Neutrophil (primary cell): ENCODE data around the gene TSPAN5.

Experiments used
- H3K27ac ChIP-seq: fragments of 200-600 bp; sonication (generic); 2 replicates; pipeline ENCODE4 v1.5.1; 2016; ENCODE audit warnings: mild to moderate bottlenecking, moderate library complexity
- H3K27me3 ChIP-seq: fragments of 200-600 bp; sonication (generic); 2 replicates; pipeline ENCODE4 v1.6.0; 2016; ENCODE audit warnings: mild to moderate bottlenecking
- H3K36me3 ChIP-seq: fragments of 200-600 bp; sonication (generic); 2 replicates; pipeline ENCODE4 v1.5.1; 2017
- H3K4me1 ChIP-seq, 2 experiments: fragments of 200-600 bp in 1 of 2; sonication (generic) in 1 of 2; 1 replicate in 1 of 2; 2 replicates in 1 of 2; pipeline versions ENCODE4 v1.5.1 to v1.6.1; 2013 to 2016; ENCODE audit warnings: low read depth in 1 of 2, low read length in 1 of 2, mild to moderate bottlenecking in 1 of 2, moderate library complexity in 1 of 2; ENCODE audit not compliant: control insufficient read depth in 1 of 2, insufficient read depth in 1 of 2
- H3K4me3 ChIP-seq, 2 experiments: fragments of 200-600 bp in 1 of 2; sonication (generic) in 1 of 2; 1 replicate in 1 of 2; 2 replicates in 1 of 2; pipeline ENCODE4 v1.5.1; 2013 to 2016; ENCODE audit warnings: low read depth in 1 of 2, low read length in 1 of 2, mild to moderate bottlenecking in 1 of 2, moderate library complexity in 1 of 2
- H3K9me3 ChIP-seq: fragments of 200-600 bp; sonication (generic); 2 replicates; pipeline ENCODE4 v1.5.1; 2016
- TF ChIP-seq, protein P1 (sequence below): fragments of 200-600 bp; sonication (generic); IDR thresholded peaks from 2 replicates; pipeline ENCODE4 v1.5.1; 2016; ENCODE audit warnings: antibody characterized with exemption

Gene TSPAN5

DNA sequence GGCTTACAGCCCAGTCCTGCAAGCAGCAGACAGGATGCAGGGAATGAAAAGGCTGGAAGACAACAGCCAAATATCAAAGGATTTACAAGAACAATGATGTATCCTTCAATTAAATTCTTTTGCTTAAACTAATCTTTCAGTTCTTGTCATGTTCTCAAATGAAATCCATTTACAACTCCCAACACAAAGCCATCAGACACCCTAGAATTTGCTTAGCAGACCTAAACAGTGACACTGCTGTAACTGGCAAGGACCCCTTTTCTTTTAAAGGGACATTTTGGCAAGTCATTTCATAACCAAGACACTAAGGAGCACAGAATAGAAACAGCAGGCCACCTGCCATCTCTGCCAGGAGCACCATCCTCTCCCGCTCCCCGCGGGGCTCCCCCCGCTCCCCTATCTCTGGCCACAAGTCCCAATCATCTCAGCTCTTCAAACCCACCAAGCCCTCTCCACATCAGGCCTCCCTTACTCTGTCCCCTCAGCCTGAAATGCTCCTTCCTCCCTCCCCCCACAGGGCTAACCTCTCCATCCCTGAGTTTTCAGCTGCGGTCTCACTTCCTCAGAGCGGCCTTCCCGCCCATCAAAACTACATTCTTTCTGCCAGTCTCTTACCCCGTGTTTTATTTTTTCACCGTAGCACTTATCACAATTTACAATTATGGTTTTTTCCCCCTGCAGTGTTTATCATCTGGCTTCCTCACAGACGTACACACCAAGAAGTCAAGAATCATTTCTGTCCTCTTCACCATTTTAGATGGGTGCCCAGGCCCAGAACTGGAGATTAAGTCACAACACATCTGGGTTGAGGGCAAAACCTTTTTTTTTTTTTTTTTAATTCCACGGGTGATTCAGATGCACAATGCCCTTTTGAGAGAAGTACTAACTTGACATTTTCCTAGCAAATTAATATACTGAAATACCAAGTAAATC lies 45.8 kb downstream of the TSPAN5 start:
- H3K4me1 ChIP-seq, result no peaks in the 10 kb centered on the region
- TF ChIP-seq, protein P1, sequence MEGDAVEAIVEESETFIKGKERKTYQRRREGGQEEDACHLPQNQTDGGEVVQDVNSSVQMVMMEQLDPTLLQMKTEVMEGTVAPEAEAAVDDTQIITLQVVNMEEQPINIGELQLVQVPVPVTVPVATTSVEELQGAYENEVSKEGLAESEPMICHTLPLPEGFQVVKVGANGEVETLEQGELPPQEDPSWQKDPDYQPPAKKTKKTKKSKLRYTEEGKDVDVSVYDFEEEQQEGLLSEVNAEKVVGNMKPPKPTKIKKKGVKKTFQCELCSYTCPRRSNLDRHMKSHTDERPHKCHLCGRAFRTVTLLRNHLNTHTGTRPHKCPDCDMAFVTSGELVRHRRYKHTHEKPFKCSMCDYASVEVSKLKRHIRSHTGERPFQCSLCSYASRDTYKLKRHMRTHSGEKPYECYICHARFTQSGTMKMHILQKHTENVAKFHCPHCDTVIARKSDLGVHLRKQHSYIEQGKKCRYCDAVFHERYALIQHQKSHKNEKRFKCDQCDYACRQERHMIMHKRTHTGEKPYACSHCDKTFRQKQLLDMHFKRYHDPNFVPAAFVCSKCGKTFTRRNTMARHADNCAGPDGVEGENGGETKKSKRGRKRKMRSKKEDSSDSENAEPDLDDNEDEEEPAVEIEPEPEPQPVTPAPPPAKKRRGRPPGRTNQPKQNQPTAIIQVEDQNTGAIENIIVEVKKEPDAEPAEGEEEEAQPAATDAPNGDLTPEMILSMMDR, result no peak

DNA sequence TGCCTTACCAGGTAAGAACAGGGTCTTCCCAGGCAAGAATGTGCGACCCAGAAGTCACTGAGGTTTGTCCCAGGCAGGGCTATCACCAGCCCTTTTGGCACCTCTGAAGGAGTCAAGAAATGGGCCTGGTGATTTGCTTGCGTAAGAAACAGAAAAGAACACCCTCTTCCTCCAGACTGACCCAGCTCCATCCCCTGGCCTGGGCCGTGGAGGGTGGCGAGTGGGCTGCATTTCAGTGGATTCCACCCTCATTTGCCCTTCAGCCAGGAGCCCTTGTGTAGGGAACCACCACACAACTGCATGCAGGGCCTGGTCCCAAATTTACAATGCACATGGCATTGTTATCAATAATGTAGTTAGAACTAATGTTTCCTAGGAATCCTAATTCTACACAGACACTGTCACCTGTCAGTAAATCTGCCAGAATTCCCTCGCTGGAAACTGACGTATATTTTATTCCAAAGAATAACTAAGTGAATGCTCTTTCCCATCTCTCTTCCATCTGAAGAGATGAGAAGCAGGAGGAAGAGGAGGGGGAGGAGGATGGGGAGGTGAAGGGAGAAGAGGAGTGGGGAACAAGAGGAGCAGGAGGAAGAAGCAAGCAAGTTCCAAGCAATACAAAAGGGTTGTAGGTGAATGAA lies 46.6 kb downstream of the TSPAN5 start:
- Histone ChIP-seq H3K27me3 (no peaks in the 10 kb centered on the region), H3K36me3 (no peaks in the 10 kb centered on the region), H3K9me3 (no peaks in the 10 kb centered on the region), H3K4me1 (no peaks in the 10 kb centered on the region), H3K4me3 (no peak overlapping the region), H3K27ac (no peak overlapping the region)
- TF ChIP-seq, protein P1, result no peak

More for the DNA sequence above, 45.8 kb downstream of the TSPAN5 start:
- Histone ChIP-seq H3K4me3 (no peak overlapping the region), H3K27me3 (no peaks in the 10 kb centered on the region), H3K27ac (no peak overlapping the region), H3K9me3 (no peaks in the 10 kb centered on the region), H3K36me3 (no peaks in the 10 kb centered on the region)

DNA sequence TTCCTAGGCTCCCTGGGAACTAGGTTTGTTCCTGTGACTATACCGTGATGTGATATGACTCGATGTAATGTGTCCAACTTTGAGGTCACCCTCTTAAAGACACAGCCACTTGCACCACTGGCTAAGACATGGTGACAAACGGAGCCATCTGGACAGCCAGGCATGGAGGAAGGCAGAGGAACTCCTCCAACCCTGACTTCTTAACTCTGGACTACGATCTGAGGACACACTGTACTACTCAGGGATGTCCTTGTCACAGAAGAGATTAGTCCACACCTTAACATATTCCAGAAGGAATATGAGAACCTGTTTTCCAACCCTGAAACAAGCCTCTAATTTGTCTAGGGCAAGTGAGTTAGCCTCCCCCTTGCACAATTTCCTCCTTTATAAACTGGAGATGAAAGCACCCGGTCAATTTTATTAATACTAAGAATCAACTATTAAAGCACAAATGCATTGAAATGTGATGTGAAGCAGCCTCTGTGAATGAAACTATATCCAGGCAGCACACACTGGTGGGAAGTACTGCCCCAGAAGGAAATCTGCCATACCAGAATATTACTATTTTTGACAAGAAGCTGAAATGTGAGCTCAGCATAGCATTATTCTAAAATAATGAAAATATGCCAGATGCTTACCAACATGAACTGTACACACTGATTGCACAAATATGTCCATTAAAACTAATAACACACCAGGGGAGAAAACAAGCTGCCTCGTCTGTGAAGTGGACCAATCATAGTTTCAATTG lies 47.3 kb downstream of the TSPAN5 start:
- Histone ChIP-seq H3K4me1 (no peaks in the 10 kb centered on the region), H3K27ac (no peak overlapping the region)

DNA sequence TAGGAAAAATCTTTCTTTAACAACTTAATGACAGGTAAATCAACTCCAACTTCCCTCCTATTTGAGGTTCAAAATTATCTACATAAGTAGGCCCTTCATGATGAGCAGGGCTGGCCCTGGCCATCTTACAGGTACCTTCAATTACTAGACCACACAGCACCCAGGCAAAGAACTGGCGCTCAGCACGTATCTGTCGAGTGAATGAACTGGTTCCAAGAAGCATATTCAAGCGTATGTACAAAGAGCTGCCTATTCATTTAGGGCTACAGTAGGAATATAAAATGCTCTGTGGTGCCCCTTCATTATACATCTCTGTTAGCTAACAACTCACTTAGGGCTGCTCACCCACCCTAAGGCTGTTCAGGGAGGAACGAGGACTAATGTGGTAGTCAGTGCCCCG lies 48.0 kb downstream of the TSPAN5 start:
- Histone ChIP-seq H3K4me3 (no peak overlapping the region), H3K4me1 (no peaks in the 10 kb centered on the region), H3K27me3 (no peaks in the 10 kb centered on the region), H3K27ac (no peak overlapping the region), H3K36me3 (no peaks in the 10 kb centered on the region), H3K9me3 (no peaks in the 10 kb centered on the region)
- TF ChIP-seq, protein P1, result no peak

More for the DNA sequence above, 47.3 kb downstream of the TSPAN5 start:
- H3K27me3 ChIP-seq, result no peaks in the 10 kb centered on the region
- TF ChIP-seq, protein P1, result no peak
- no peaks in the 10 kb centered on the region for H3K9me3 ChIP-seq
- no peaks in the 10 kb centered on the region for H3K36me3 ChIP-seq
- H3K4me3 ChIP-seq, result no peak overlapping the region

DNA sequence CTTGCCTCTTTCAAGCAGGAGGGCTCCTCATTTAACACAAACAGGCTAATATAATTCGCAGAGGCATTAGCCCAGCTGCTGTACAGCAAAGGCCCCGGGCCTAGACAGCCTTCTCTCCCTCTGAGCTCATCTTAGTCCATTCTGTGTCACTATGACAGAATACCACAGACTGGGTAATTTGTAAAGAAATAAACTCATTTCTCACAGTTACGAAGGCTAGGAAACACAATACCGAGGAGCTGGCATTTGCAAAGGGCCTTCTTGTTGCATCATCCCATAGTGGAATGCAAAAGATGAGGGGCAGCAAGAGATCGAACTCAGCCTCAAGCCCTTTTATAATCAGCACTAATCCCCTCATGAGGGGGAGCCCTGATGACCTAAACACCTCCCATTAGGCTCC lies 48.5 kb downstream of the TSPAN5 start:
- Histone ChIP-seq H3K4me1 (no peaks in the 10 kb centered on the region), H3K36me3 (no peaks in the 10 kb centered on the region), H3K9me3 (no peaks in the 10 kb centered on the region), H3K27ac (no peak overlapping the region), H3K27me3 (no peaks in the 10 kb centered on the region), H3K4me3 (no peak overlapping the region)
- TF ChIP-seq, protein P1, result no peak
